ENCODE measurements around the gene TAOK3. TPM values are rescaled to one million over a fixed set of nuclear protein-coding genes. Genes with fewer than 3 reads are reported as not detected.

TAOK3 gene
- total and polyA plus RNA-seq, 5 donors from 2014 or later: 60.2 to 97.8 (median 72.1) TPM

DNA sequence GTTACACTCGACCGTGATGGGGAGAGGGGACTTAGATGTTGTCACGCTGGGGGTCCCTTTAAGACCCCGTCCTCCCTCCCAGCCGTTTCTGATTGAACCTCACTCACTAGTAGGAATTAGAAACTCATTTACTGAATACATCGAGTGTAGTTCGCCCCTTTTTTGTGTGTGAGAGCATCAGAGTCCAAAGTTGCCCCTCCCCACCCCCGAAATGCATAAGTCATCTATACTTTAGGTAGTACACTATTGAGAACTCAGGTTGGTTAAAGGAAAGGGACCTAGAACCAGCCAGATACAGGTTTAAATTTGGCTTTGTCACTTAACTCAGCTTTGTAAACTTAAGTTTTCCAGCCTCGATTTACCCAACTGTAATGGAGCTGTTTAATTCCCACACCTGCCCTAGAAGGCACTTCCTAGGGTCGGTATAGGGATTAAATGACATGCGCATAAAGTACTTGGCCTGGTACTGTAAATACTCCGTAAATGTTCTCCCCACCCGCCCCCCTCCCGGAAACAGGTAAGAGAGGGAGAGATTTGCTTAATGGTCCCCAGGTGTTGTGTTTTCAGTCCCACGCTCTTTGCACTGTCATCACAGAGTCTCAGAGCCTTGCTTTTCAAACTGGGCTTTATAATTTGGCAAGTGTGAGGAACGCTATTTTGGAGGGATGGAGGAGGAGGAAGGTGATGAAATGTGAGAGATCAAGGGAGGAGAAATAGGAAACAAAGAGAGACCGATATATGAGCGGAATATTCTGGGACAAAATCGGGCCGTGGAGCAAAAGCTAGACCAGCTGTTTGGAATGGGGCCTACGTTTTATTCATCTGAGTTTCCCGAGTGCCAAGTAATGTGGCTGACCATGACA, 4.5 kb upstream of the TAOK3 start:
- peaks cover 16 to 55% (median 36%) of the 10 kb centered on the region in 4 donors for H3K4me1 Mint-ChIP-seq
- Histone ChIP-seq H3K4me1 (ENCODE audit: control insufficient read depth, insufficient read depth, low read length, poor library complexity, severe bottlenecking) (peaks cover 26% of the 10 kb centered on the region), H3K9me3 (ENCODE audit: control insufficient read depth in 2 of 2, low read length in 2 of 2) (no peaks in the 10 kb centered on the region), H3K27me3 (ENCODE audit: control insufficient read depth, insufficient read depth, low read length) (no peaks in the 10 kb centered on the region), H3K27ac (ENCODE audit: insufficient read depth, low read length, poor library complexity, severe bottlenecking) (peak overlapping the region; percentile 92), H3K36me3 (ENCODE audit: control insufficient read depth, insufficient read depth, low read length) (peaks cover 22% of the 10 kb centered on the region), H3K4me3 (ENCODE audit: low read depth, low read length) (peak overlapping the region; percentile 92)
- peak overlapping the region; percentile 86 to 98 (median 96) for H3K4me3 Mint-ChIP-seq
- no peak for ATAC-seq (ENCODE audit: low read depth in 2 of 2)
- no peaks in the 10 kb centered on the region for H3K9me3 Mint-ChIP-seq
- no peaks in the 10 kb centered on the region for H3K27me3 Mint-ChIP-seq
- DNase-seq: peak in 1 of 3 donors; percentile 34
- peaks cover 8% of the 10 kb centered on the region for H3K36me3 Mint-ChIP-seq
- H3K27ac Mint-ChIP-seq: peak overlapping the region; percentile 94 to 98 (median 96)

DNA sequence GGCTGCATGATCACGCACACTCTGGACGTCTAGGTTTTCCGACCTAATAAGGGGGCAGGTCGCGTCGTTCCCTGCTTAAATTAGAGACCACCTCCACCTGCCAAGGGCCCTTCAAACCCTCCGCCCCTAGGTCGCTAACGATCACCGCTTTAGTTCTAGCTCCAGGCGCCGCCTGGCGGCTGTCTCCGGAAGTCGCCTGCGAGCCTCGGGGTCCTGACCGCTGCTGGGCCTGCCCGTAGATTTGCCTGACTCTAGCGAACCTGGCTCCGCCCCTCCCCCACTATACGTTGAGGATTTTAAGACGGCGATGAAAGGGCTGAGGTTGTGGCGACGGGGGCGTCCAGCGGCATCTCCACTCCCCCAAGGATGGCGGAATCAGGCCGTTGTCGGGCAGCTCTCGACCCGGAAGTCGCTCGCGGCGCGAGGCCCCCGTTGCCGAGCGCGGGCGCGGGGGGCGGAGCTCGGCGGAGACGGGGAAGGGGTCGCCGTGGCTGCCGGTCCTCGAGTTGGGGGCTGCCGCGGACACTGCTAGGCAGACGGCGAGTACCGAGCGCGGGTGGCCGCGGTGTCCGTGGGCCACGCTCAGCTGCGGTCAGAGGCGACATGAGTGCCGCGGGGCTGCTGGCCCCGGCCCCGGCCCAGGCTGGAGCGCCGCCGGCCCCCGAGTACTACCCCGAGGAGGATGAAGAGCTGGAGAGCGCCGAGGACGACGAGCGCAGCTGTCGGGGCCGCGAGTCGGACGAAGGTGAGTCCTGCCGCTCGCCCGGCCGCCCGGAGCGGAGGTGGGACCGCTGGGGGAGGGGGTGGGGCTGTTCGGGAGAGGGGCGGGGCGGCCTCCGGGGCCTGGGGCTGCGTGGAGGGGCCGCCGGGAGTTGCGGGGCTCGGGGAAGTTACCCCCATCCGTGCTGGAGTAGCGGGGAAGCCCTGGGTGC, 3.6 kb upstream of the TAOK3 start, which contains the start of gene SUDS3:
TSS of gene SUDS3 (plus strand) at position 467 of the 932 bp plus-strand sequence. CDS start at position 604, 137 bp downstream.
- peaks cover 16 to 55% (median 37%) of the 10 kb centered on the region in 4 donors for H3K4me1 Mint-ChIP-seq
- DNase-seq: peak; percentile 87 to 95 (median 90)
- Histone ChIP-seq H3K4me1 (ENCODE audit: control insufficient read depth, insufficient read depth, low read length, poor library complexity, severe bottlenecking) (peaks cover 30% of the 10 kb centered on the region), H3K9me3 (ENCODE audit: control insufficient read depth in 2 of 2, low read length in 2 of 2) (no peaks in the 10 kb centered on the region), H3K27me3 (ENCODE audit: control insufficient read depth, insufficient read depth, low read length) (no peaks in the 10 kb centered on the region), H3K36me3 (ENCODE audit: control insufficient read depth, insufficient read depth, low read length) (peaks cover 15% of the 10 kb centered on the region), H3K4me3 (ENCODE audit: low read depth, low read length) (peak within 1 kb of the TSS; percentile 92), H3K27ac (ENCODE audit: insufficient read depth, low read length, poor library complexity, severe bottlenecking) (peak within 1 kb of the TSS; percentile 92)
- peak within 1 kb of the TSS; percentile 97 to 99 (median 99) for H3K27ac Mint-ChIP-seq
- ATAC-seq (ENCODE audit: low read depth in 2 of 2): peak; percentile 36
- H3K27me3 Mint-ChIP-seq: no peaks in the 10 kb centered on the region
- H3K4me3 Mint-ChIP-seq: peak within 1 kb of the TSS; percentile 86 to 98 (median 97)
- no peaks in the 10 kb centered on the region for H3K9me3 Mint-ChIP-seq
- no peaks in the 10 kb centered on the region for H3K36me3 Mint-ChIP-seq

DNA sequence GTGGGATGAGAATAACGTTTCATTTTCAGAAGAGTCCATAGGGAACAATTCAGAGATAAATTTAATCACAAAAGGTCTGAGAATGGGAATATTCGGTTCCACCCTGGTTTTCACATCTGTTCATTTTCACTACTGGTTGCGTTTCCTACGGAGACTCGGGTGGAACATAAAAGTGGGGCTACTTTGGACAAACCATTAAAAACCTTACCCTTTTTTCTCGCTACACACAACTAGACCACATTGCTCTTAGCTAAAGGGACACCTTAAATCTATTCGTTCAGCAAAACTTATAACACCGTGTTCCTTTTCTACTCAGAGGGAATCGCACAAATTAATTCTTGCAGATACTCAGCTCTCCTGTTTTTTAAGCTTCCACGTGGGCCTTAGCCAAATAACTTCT, 2.6 kb upstream of the TAOK3 start:
- H3K4me1 Mint-ChIP-seq: peaks cover 18 to 64% (median 46%) of the 10 kb centered on the region in 4 donors
- Histone ChIP-seq H3K4me3 (ENCODE audit: low read depth, low read length) (no peak overlapping the region), H3K4me1 (ENCODE audit: control insufficient read depth, insufficient read depth, low read length, poor library complexity, severe bottlenecking) (peaks cover 40% of the 10 kb centered on the region), H3K9me3 (ENCODE audit: control insufficient read depth in 2 of 2, low read length in 2 of 2) (no peaks in the 10 kb centered on the region), H3K27me3 (ENCODE audit: control insufficient read depth, insufficient read depth, low read length) (no peaks in the 10 kb centered on the region), H3K27ac (ENCODE audit: insufficient read depth, low read length, poor library complexity, severe bottlenecking) (no peak overlapping the region), H3K36me3 (ENCODE audit: control insufficient read depth, insufficient read depth, low read length) (peaks cover 7% of the 10 kb centered on the region)
- peak overlapping the region in 1 of 3 donors; percentile 97 for H3K27ac Mint-ChIP-seq
- DNase-seq: no peak
- H3K9me3 Mint-ChIP-seq: no peaks in the 10 kb centered on the region
- H3K36me3 Mint-ChIP-seq: no peaks in the 10 kb centered on the region
- no peak for ATAC-seq (ENCODE audit: low read depth in 2 of 2)
- H3K27me3 Mint-ChIP-seq: no peaks in the 10 kb centered on the region
- H3K4me3 Mint-ChIP-seq: peak overlapping the region; percentile 52 to 98 (median 90)

DNA sequence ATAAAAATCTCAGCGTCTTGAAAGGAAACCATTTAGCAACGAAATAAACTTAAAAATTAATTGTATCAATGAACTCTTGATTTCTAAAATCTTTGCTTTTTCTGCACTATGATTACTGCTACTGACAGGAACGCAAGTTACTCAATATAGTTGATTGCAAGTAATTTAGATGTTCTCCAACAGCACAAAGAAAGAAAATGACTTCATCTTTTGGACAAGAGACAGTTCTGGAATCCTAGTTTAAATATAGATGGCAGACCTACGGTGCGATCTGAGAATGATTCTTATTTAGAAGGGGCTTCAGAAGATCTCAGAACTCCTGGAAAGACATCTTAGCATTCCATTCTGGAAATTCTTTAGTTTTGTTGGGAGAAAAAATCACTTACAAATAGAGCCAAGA, 2.2 kb upstream of the TAOK3 start:
- H3K4me3 Mint-ChIP-seq: peak overlapping the region; percentile 21 to 95 (median 69)
- Histone ChIP-seq H3K27me3 (ENCODE audit: control insufficient read depth, insufficient read depth, low read length) (no peaks in the 10 kb centered on the region), H3K27ac (ENCODE audit: insufficient read depth, low read length, poor library complexity, severe bottlenecking) (no peak overlapping the region), H3K4me1 (ENCODE audit: control insufficient read depth, insufficient read depth, low read length, poor library complexity, severe bottlenecking) (peaks cover 41% of the 10 kb centered on the region), H3K4me3 (ENCODE audit: low read depth, low read length) (no peak overlapping the region), H3K9me3 (ENCODE audit: control insufficient read depth in 2 of 2, low read length in 2 of 2) (no peaks in the 10 kb centered on the region), H3K36me3 (ENCODE audit: control insufficient read depth, insufficient read depth, low read length) (peaks cover 3% of the 10 kb centered on the region)
- DNase-seq: no peak
- peaks cover 22 to 66% (median 48%) of the 10 kb centered on the region in 4 donors for H3K4me1 Mint-ChIP-seq
- no peaks in the 10 kb centered on the region for H3K9me3 Mint-ChIP-seq
- H3K27ac Mint-ChIP-seq: no peak overlapping the region
- no peak for ATAC-seq (ENCODE audit: low read depth in 2 of 2)
- H3K36me3 Mint-ChIP-seq: no peaks in the 10 kb centered on the region
- no peaks in the 10 kb centered on the region for H3K27me3 Mint-ChIP-seq

DNA sequence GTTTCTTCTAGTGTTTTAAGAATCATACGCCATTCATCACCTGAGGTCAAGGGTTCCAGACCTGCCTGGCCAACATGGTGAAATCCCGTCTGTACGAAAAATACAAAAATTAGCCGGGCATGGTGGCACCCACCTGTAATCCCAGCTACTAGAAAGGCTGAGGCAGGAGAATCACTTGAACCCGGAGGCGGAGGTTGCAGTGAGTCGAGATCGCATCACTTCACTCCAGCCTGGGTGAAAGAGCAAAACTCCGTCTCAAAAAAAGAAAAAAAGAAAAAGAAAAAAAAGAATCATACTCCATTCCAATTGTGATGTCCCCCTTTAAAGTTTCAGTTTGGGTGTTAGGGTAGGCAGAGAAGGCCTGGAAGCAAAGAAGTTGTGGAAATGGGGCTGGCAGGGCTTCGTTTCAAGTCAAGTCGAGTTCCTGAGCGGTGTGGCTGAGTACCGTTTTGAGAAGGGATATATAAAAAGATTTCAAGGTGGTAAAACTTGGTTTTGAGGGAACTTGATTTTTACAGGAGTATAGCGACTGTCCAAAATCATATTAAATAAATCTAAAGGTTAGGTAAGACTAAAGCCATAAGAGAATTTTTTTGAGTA, 1.5 kb upstream of the TAOK3 start:
- Mint-ChIP-seq H3K27me3 (no peaks in the 10 kb centered on the region), H3K36me3 (no peaks in the 10 kb centered on the region), H3K27ac (no peak overlapping the region), H3K4me3 (peak overlapping the region; percentile 77 to 95 (median 90)), H3K9me3 (no peaks in the 10 kb centered on the region), H3K4me1 (peaks cover 29 to 69% (median 51%) of the 10 kb centered on the region in 4 donors)
- DNase-seq (no peak), ATAC-seq (ENCODE audit: low read depth in 2 of 2) (no peak)
- Histone ChIP-seq H3K36me3 (ENCODE audit: control insufficient read depth, insufficient read depth, low read length) (no peaks in the 10 kb centered on the region), H3K9me3 (ENCODE audit: control insufficient read depth in 2 of 2, low read length in 2 of 2) (no peaks in the 10 kb centered on the region), H3K4me1 (ENCODE audit: control insufficient read depth, insufficient read depth, low read length, poor library complexity, severe bottlenecking) (peaks cover 41% of the 10 kb centered on the region), H3K4me3 (ENCODE audit: low read depth, low read length) (peak overlapping the region; percentile 93), H3K27ac (ENCODE audit: insufficient read depth, low read length, poor library complexity, severe bottlenecking) (no peak overlapping the region), H3K27me3 (ENCODE audit: control insufficient read depth, insufficient read depth, low read length) (no peaks in the 10 kb centered on the region)

DNA sequence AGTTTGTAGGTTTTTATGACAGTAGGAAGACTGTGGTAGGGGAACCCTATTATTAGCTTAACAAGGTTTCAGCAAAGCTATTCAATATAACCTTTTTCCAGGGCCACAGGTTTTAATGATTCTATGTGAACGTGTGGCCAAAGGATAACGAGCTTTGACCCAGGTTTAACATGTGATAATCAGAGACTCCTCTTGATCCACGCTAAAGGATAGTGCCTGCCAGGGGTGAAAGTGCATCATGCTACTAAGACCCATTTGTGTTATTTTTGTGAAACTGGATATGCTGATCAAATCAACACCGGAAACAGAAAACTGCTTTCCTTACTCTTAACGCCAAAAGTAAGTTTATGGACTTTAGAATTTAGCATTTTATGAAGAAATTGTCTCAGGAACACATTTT, 909 bp upstream of the TAOK3 start:
- Mint-ChIP-seq H3K36me3 (no peaks in the 10 kb centered on the region), H3K4me3 (peak overlapping the region; percentile 86 to 95 (median 94)), H3K27ac (peak overlapping the region; percentile 95 to 97 (median 96)), H3K27me3 (no peaks in the 10 kb centered on the region), H3K9me3 (no peaks in the 10 kb centered on the region), H3K4me1 (peaks cover 31 to 71% (median 53%) of the 10 kb centered on the region in 4 donors)
- Histone ChIP-seq H3K9me3 (ENCODE audit: control insufficient read depth in 2 of 2, low read length in 2 of 2) (no peaks in the 10 kb centered on the region), H3K27me3 (ENCODE audit: control insufficient read depth, insufficient read depth, low read length) (no peaks in the 10 kb centered on the region), H3K4me1 (ENCODE audit: control insufficient read depth, insufficient read depth, low read length, poor library complexity, severe bottlenecking) (peaks cover 41% of the 10 kb centered on the region), H3K36me3 (ENCODE audit: control insufficient read depth, insufficient read depth, low read length) (no peaks in the 10 kb centered on the region), H3K27ac (ENCODE audit: insufficient read depth, low read length, poor library complexity, severe bottlenecking) (peak overlapping the region; percentile 85), H3K4me3 (ENCODE audit: low read depth, low read length) (peak overlapping the region; percentile 93)
- DNase-seq (no peak), ATAC-seq (ENCODE audit: low read depth in 2 of 2) (no peak)
